Spleen (tissue), 7 donors: ENCODE measurements around the gene DOCK9.

Experiments used
- CTCF ChIP-seq, 11 experiments: fragments of 200-600 bp in 7 of 11; fragments of 450-650 bp in 4 of 11; sonication (generic) in 4 of 11; IDR thresholded peaks in 8 of 11; conservative IDR thresholded peaks in 3 of 11; 1 replicate in 7 of 11; 2 replicates in 4 of 11; pipeline versions ENCODE4 v1.4.0 to v1.8.0; 2016 to 2021; ENCODE audit warnings: antibody characterized with exemption in 11 of 11, inconsistent platforms in 4 of 11, mild to moderate bottlenecking in 1 of 11
- POLR2A ChIP-seq, 3 donors: fragments of 450-650 bp; IDR thresholded peaks; one replicate each; pipeline ENCODE4 v1.5.1; 2017; ENCODE audit warnings: antibody characterized with exemption in 3 of 3, mild to moderate bottlenecking in 1 of 3
- POLR2AphosphoS5 ChIP-seq, 3 donors: sonication (generic); formaldehyde crosslinking; IDR thresholded peaks; one replicate each; pipeline ENCODE4 v1.5.1; 2017; ENCODE audit warnings: antibody characterized with exemption in 3 of 3
- donor health status: DM: no; HTN: no; CAD: no; lungs with moderate emphysema.
- donor health status: DM: no; HTN: no; CAD: no.
- donor health status: DM: no; HTN: no; CAD: no.

GRCh38 chr13:98990701-98991100, 12.8 kb upstream of the DOCK9 start:
- TF ChIP-seq CTCF (IDR thresholded peaks at IDR 0.05 in 8 of 11, conservative IDR thresholded peaks at IDR 0.05 in 3 of 11) (no peak), POLR2A (IDR thresholded peaks at IDR 0.05) (no peak), POLR2AphosphoS5 (IDR thresholded peaks at IDR 0.05) (no peak)
